ENCODE measurements around the gene MTCL3.
A peak's percentile ranks its signal among the peaks of the same experiment; 100 is the strongest.

Gene MTCL3

DNA sequence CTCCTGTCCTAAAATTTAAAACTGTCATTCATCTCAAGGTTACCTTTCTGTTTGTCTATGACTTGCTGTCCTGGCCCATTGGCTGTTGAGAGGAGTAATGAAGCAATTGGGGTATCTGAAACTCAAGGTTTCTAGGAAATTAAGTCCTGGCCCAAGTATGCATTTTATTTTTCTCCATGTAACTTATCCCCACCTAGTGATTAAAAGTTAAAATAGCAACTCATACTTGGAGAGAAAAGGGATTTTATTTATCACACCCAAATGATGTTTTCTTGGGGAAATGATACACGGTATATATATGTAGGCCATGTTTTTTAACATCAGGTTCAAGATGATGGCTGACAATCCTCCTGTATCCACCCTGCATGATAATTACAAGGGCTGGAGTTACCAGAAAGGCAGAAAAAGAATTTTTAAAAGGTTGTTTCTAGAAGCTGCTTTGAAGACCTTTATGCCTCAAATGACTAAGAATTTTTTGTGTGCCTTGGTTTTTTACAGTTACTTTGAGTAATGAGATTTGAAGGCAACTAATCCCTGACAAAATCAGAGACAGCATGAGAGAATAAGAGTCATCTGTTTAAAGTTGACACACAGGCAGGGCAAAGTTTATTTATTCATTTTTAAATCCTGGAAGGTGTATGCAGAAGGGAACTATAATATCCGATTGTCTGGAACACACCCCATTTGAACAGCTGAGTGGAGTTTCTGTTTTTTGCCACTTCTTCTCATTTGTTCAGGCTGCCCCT lies 28.9 kb upstream of the MTCL3 start:
- dilution Hi-C loops (cut with MboI; ENCODE audit: extremely low pct_ligation_motif_present, low sequenced_read_pairs): no loop called here
- no peak overlapping the region for H3K9ac ChIP-seq (ENCODE audit: control insufficient read depth, extremely low read depth, insufficient read depth, low read length)
- no peaks in the 10 kb centered on the region for H3K27me3 ChIP-seq (ENCODE audit: control insufficient read depth, extremely low read depth, insufficient read depth, low read length)
- DNase-seq (ENCODE audit: low read depth, low spot score) (no peak), FAIRE-seq (peak; percentile 20)
- H3K9me1 ChIP-seq (ENCODE audit: control insufficient read depth, extremely low read depth, insufficient read depth, low read length): no peaks in the 10 kb centered on the region
- H3K79me2 ChIP-seq (ENCODE audit: control insufficient read depth, insufficient read depth, low read length): no peaks in the 10 kb centered on the region
- H3K4me1 ChIP-seq (ENCODE audit: control insufficient read depth, extremely low read depth, insufficient read depth, low read length): no peaks in the 10 kb centered on the region
- H2AFZ ChIP-seq (ENCODE audit: control insufficient read depth, low read length): no peak overlapping the region
- H3K4me3 ChIP-seq (ENCODE audit: control insufficient read depth in 2 of 3, extremely low read depth in 1 of 3, insufficient read depth in 2 of 3, low read depth in 1 of 3, low read length in 3 of 3): no peak overlapping the region
- no peak overlapping the region for H3K4me2 ChIP-seq (ENCODE audit: control insufficient read depth, extremely low read depth, insufficient read depth, low read depth, low read length)
- H3K27ac ChIP-seq (ENCODE audit: control insufficient read depth, insufficient read depth, low read length): no peak overlapping the region
- no peak for TF ChIP-seq EZH2 (IDR thresholded peaks at IDR 0.05; ENCODE audit: low read length)
- TF ChIP-seq, protein P1, sequence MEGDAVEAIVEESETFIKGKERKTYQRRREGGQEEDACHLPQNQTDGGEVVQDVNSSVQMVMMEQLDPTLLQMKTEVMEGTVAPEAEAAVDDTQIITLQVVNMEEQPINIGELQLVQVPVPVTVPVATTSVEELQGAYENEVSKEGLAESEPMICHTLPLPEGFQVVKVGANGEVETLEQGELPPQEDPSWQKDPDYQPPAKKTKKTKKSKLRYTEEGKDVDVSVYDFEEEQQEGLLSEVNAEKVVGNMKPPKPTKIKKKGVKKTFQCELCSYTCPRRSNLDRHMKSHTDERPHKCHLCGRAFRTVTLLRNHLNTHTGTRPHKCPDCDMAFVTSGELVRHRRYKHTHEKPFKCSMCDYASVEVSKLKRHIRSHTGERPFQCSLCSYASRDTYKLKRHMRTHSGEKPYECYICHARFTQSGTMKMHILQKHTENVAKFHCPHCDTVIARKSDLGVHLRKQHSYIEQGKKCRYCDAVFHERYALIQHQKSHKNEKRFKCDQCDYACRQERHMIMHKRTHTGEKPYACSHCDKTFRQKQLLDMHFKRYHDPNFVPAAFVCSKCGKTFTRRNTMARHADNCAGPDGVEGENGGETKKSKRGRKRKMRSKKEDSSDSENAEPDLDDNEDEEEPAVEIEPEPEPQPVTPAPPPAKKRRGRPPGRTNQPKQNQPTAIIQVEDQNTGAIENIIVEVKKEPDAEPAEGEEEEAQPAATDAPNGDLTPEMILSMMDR (optimal IDR thresholded peaks at IDR 0.05 in 1 of 3, IDR thresholded peaks at IDR 0.05 in 1 of 3, conservative IDR thresholded peaks at IDR 0.05 in 1 of 3; ENCODE audit: extremely low read depth in 1 of 3, insufficient read depth in 2 of 3, low read length in 3 of 3): peak in 1 of 3 experiments; percentile 16
- no peaks in the 10 kb centered on the region for H4K20me1 ChIP-seq (ENCODE audit: control insufficient read depth, extremely low read depth, insufficient read depth, low read length)
- H3K36me3 ChIP-seq (ENCODE audit: control insufficient read depth in 2 of 2, extremely low read depth in 1 of 2, insufficient read depth in 2 of 2, low read length in 2 of 2): no peaks in the 10 kb centered on the region
- no peaks in the 10 kb centered on the region for H3K9me3 ChIP-seq (ENCODE audit: control insufficient read depth, low read depth, low read length)

DNA sequence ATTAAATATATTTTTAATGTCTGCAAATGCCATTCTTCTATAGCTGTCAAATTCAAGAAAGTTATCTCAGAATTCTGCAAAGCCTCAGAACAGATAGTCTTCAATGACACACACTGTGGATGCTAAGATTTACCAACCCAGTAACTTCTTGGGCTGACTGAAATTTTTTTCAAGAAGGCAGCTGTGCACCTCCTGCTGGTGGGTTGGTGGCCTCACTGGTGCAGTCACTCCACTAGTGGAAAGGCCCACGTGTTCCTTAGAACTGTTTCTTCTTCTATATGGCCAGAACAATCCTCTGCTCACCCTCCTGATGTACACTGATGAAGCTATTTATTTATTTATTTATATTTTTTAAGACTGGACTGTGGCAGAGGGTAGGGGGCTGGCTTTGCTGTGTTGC lies 28.1 kb upstream of the MTCL3 start:
- dilution Hi-C loops (cut with MboI; ENCODE audit: extremely low pct_ligation_motif_present, low sequenced_read_pairs): no loop called here
- Histone ChIP-seq H4K20me1 (ENCODE audit: control insufficient read depth, extremely low read depth, insufficient read depth, low read length) (no peaks in the 10 kb centered on the region), H3K27me3 (ENCODE audit: control insufficient read depth, extremely low read depth, insufficient read depth, low read length) (no peaks in the 10 kb centered on the region), H3K4me3 (ENCODE audit: control insufficient read depth in 2 of 3, extremely low read depth in 1 of 3, insufficient read depth in 2 of 3, low read depth in 1 of 3, low read length in 3 of 3) (no peak overlapping the region), H3K79me2 (ENCODE audit: control insufficient read depth, insufficient read depth, low read length) (no peaks in the 10 kb centered on the region), H3K36me3 (ENCODE audit: control insufficient read depth in 2 of 2, extremely low read depth in 1 of 2, insufficient read depth in 2 of 2, low read length in 2 of 2) (no peaks in the 10 kb centered on the region), H2AFZ (ENCODE audit: control insufficient read depth, low read length) (no peak overlapping the region), H3K27ac (ENCODE audit: control insufficient read depth, insufficient read depth, low read length) (no peak overlapping the region), H3K9ac (ENCODE audit: control insufficient read depth, extremely low read depth, insufficient read depth, low read length) (no peak overlapping the region), H3K9me3 (ENCODE audit: control insufficient read depth, low read depth, low read length) (no peaks in the 10 kb centered on the region), H3K4me1 (ENCODE audit: control insufficient read depth, extremely low read depth, insufficient read depth, low read length) (no peaks in the 10 kb centered on the region), H3K9me1 (ENCODE audit: control insufficient read depth, extremely low read depth, insufficient read depth, low read length) (no peaks in the 10 kb centered on the region), H3K4me2 (ENCODE audit: control insufficient read depth, extremely low read depth, insufficient read depth, low read depth, low read length) (no peak overlapping the region)
- TF ChIP-seq, protein P1 (optimal IDR thresholded peaks at IDR 0.05 in 1 of 3, IDR thresholded peaks at IDR 0.05 in 1 of 3, conservative IDR thresholded peaks at IDR 0.05 in 1 of 3; ENCODE audit: extremely low read depth in 1 of 3, insufficient read depth in 2 of 3, low read length in 3 of 3): peak; percentile 23 to 42 (median 39)
- TF ChIP-seq EZH2 (IDR thresholded peaks at IDR 0.05; ENCODE audit: low read length): no peak
- FAIRE-seq (no peak), DNase-seq (ENCODE audit: low read depth, low spot score) (no peak)

Measured in keratinocyte (primary cell).